ENCODE measurements around the gene RBKS. TPM values are rescaled to one million over a fixed set of nuclear protein-coding genes. Genes with fewer than 3 reads are reported as not detected.

Gene RBKS
- polyA plus RNA-seq, 1 of the 3 experiments (the other 2 are of a cell fraction): 7.4 TPM

- Histone ChIP-seq H4K20me1 (ENCODE audit: insufficient read depth) (no peaks in the 10 kb centered on the region), H3K9me2 (no peaks in the 10 kb centered on the region), H3K4me3 (ENCODE audit: low read depth in 2 of 2, low read length in 1 of 2) (no peak overlapping the region), H3K36me3 (replicated peaks in 1 of 2; ENCODE audit: control insufficient read depth in 1 of 2, insufficient read depth in 2 of 2, low read length in 1 of 2) (no peaks in the 10 kb centered on the region), H3K27ac (ENCODE audit: low read depth in 2 of 2, low read length in 1 of 2) (no peak overlapping the region), H3K9ac (no peak overlapping the region), H3K4me2 (no peak overlapping the region), H3K27me3 (ENCODE audit: insufficient read depth) (no peaks in the 10 kb centered on the region), H3K4me1 (ENCODE audit: control insufficient read depth in 1 of 2, insufficient read depth in 2 of 2, low read depth in 1 of 2, low read length in 1 of 2) (no peaks in the 10 kb centered on the region), H3K9me3 (no peaks in the 10 kb centered on the region), H2AFZ (ENCODE audit: low read depth) (no peak overlapping the region), H3K79me2 (ENCODE audit: insufficient read depth) (no peaks in the 10 kb centered on the region), H3F3A (replicated peaks; ENCODE audit: insufficient read depth) (no peaks in the 10 kb centered on the region)
- ChIA-PET POLR2A (interaction anchor here (0.7 kb wide), 1 partner anchor 46 kb away, joined by 3 read pairs; the partner anchor contains the start of genes BABAM2 and RBKS), CTCF (interaction anchor here (1.0 to 1.9 kb wide), 3 partner anchors 14 to 161 kb away, joined by 3 to 6 read pairs (median 4); no protein-coding TSS in a partner anchor)
- TF ChIP-seq SIN3A (IDR thresholded peaks at IDR 0.05; ENCODE audit: borderline replicate concordance, low read depth, low read length) (no peak), CHD2 (IDR thresholded peaks at IDR 0.05; ENCODE audit: low read length, partially characterized antibody) (no peak), TAF1 (IDR thresholded peaks at IDR 0.05; ENCODE audit: borderline replicate concordance, low read depth, low read length) (no peak), RAD21 (IDR thresholded peaks at IDR 0.05; ENCODE audit: low read length) (no peak), RFX5 (IDR thresholded peaks at IDR 0.05; ENCODE audit: low read length) (no peak), GATA2 (CRISPR knock-in tag; IDR thresholded peaks at IDR 0.05) (no peak), EZH2phosphoT487 (IDR thresholded peaks at IDR 0.05; ENCODE audit: borderline replicate concordance, low read depth) (no peak), NRF1 (IDR thresholded peaks at IDR 0.05; ENCODE audit: low read depth, low read length) (no peak), TCF12 (IDR thresholded peaks at IDR 0.05) (no peak), MXI1 (IDR thresholded peaks at IDR 0.05; ENCODE audit: low read depth, low read length) (no peak), TEAD4 (IDR thresholded peaks at IDR 0.05; ENCODE audit: borderline replicate concordance, insufficient read depth) (no peak), JUND (IDR thresholded peaks at IDR 0.05) (no peak), SMC3 (IDR thresholded peaks at IDR 0.05; ENCODE audit: low read depth, low read length) (no peak), GABPA (IDR thresholded peaks at IDR 0.05; ENCODE audit: low read depth) (no peak), POLR2AphosphoS5 (IDR thresholded peaks at IDR 0.05; ENCODE audit: low read depth, low read length) (no peak)
- TF ChIP-seq, protein P1, sequence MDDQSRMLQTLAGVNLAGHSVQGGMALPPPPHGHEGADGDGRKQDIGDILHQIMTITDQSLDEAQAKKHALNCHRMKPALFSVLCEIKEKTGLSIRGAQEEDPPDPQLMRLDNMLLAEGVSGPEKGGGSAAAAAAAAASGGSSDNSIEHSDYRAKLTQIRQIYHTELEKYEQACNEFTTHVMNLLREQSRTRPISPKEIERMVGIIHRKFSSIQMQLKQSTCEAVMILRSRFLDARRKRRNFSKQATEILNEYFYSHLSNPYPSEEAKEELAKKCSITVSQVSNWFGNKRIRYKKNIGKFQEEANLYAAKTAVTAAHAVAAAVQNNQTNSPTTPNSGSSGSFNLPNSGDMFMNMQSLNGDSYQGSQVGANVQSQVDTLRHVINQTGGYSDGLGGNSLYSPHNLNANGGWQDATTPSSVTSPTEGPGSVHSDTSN (IDR thresholded peaks at IDR 0.05): no peak
- TF ChIP-seq, protein P2, sequence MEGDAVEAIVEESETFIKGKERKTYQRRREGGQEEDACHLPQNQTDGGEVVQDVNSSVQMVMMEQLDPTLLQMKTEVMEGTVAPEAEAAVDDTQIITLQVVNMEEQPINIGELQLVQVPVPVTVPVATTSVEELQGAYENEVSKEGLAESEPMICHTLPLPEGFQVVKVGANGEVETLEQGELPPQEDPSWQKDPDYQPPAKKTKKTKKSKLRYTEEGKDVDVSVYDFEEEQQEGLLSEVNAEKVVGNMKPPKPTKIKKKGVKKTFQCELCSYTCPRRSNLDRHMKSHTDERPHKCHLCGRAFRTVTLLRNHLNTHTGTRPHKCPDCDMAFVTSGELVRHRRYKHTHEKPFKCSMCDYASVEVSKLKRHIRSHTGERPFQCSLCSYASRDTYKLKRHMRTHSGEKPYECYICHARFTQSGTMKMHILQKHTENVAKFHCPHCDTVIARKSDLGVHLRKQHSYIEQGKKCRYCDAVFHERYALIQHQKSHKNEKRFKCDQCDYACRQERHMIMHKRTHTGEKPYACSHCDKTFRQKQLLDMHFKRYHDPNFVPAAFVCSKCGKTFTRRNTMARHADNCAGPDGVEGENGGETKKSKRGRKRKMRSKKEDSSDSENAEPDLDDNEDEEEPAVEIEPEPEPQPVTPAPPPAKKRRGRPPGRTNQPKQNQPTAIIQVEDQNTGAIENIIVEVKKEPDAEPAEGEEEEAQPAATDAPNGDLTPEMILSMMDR (IDR thresholded peaks at IDR 0.05): no peak
- TF ChIP-seq, protein P3, sequence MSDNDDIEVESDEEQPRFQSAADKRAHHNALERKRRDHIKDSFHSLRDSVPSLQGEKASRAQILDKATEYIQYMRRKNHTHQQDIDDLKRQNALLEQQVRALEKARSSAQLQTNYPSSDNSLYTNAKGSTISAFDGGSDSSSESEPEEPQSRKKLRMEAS (IDR thresholded peaks at IDR 0.05; ENCODE audit: low read depth): no peak
- TF ChIP-seq, protein P4, sequence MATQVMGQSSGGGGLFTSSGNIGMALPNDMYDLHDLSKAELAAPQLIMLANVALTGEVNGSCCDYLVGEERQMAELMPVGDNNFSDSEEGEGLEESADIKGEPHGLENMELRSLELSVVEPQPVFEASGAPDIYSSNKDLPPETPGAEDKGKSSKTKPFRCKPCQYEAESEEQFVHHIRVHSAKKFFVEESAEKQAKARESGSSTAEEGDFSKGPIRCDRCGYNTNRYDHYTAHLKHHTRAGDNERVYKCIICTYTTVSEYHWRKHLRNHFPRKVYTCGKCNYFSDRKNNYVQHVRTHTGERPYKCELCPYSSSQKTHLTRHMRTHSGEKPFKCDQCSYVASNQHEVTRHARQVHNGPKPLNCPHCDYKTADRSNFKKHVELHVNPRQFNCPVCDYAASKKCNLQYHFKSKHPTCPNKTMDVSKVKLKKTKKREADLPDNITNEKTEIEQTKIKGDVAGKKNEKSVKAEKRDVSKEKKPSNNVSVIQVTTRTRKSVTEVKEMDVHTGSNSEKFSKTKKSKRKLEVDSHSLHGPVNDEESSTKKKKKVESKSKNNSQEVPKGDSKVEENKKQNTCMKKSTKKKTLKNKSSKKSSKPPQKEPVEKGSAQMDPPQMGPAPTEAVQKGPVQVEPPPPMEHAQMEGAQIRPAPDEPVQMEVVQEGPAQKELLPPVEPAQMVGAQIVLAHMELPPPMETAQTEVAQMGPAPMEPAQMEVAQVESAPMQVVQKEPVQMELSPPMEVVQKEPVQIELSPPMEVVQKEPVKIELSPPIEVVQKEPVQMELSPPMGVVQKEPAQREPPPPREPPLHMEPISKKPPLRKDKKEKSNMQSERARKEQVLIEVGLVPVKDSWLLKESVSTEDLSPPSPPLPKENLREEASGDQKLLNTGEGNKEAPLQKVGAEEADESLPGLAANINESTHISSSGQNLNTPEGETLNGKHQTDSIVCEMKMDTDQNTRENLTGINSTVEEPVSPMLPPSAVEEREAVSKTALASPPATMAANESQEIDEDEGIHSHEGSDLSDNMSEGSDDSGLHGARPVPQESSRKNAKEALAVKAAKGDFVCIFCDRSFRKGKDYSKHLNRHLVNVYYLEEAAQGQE (IDR thresholded peaks at IDR 0.05; ENCODE audit: low read depth, low read length): no peak
- DNase-seq: no peak
- 69% methylated on average over 4 of the region's 4 CpGs for WGBS (ENCODE audit: low lambda C conversion rate)
Measured at GRCh38 chr2:27844821-27845255, 45.3 kb downstream of the RBKS start.

Data from SK-N-SH (cell line).